Natural killer cell (primary cell): ENCODE measurements around the gene NDUFB11. TPM values are rescaled to one million over a fixed set of nuclear protein-coding genes. Genes with fewer than 3 reads are reported as not detected.

Experiments
- ATAC-seq, 3 donors: fragments of 150-1000 bp in 2 of 3; fragments of 200-7000 bp in 1 of 3; cut with Tn5 transposase; 1 replicate in 1 of 3; 2 replicates in 2 of 3; pipeline ENCODE4 v1.10.0; 2021; ENCODE audit warnings: mild to moderate bottlenecking in 2 of 3, moderate library complexity in 2 of 3
- DNase-seq, 2 donors: peaks; one replicate each; pipeline versions ENCODE4 v3.0.0 to v3.0.0-alpha.2; 2013 to 2021; ENCODE audit warnings: mixed read lengths in 1 of 2
- H3K27ac ChIP-seq: one replicate; pipeline ENCODE4 v1.5.1; 2013; ENCODE audit warnings: mild to moderate bottlenecking, low read length
- H3K27me3 ChIP-seq: one replicate; pipeline ENCODE4 v1.6.1; 2013; ENCODE audit warnings: low read length; ENCODE audit not compliant: control insufficient read depth, insufficient read depth
- H3K36me3 ChIP-seq: one replicate; pipeline ENCODE4 v1.6.1; 2013; ENCODE audit warnings: low read length; ENCODE audit not compliant: control insufficient read depth, insufficient read depth
- H3K4me1 ChIP-seq: one replicate; pipeline ENCODE4 v1.6.1; 2013; ENCODE audit warnings: low read length; ENCODE audit not compliant: control insufficient read depth, insufficient read depth
- H3K4me3 ChIP-seq: one replicate; pipeline ENCODE4 v1.5.1; 2013; ENCODE audit warnings: low read length
- H3K9me3 ChIP-seq: one replicate; pipeline ENCODE4 v1.6.1; 2013; ENCODE audit warnings: low read length; ENCODE audit not compliant: control insufficient read depth, insufficient read depth
- H3K27ac Mint-ChIP-seq, 2 donors: one replicate each; pipeline ENCODE4 v1.8.0; 2022; ENCODE audit warnings: mild to moderate bottlenecking in 2 of 2, mixed read lengths in 2 of 2, moderate library complexity in 1 of 2
- H3K27me3 Mint-ChIP-seq, 2 donors: one replicate each; pipeline ENCODE4 v1.8.0; 2022; ENCODE audit warnings: low read depth in 2 of 2, mixed read lengths in 2 of 2
- H3K36me3 Mint-ChIP-seq: one replicate; pipeline ENCODE4 v1.8.0; 2022; ENCODE audit warnings: mixed read lengths
- H3K4me1 Mint-ChIP-seq, 2 donors: one replicate each; pipeline ENCODE4 v1.8.0; 2022; ENCODE audit warnings: mixed read lengths in 2 of 2
- H3K4me3 Mint-ChIP-seq: one replicate; pipeline ENCODE4 v1.8.0; 2022; ENCODE audit warnings: mild to moderate bottlenecking, moderate library complexity, mixed read lengths
- H3K9me3 Mint-ChIP-seq, 2 donors: one replicate each; pipeline ENCODE4 v1.8.0; 2022; ENCODE audit warnings: mixed read lengths in 2 of 2
- WGBS: methylation state at CpG from one replicate; pipeline ENCODE4 v1.1.7; 2013; ENCODE audit warnings: missing lambda C conversion rate; ENCODE audit not compliant: insufficient coverage; 5-methylcytosine and 5-hydroxymethylcytosine counted together
- intact Hi-C: fragments of 100-400 bp; cut with micrococcal nuclease; formaldehyde crosslinking; loops from one replicate; pipeline ENCODE4 v1.14.2; 2022
- total RNA-seq, 4 donors: library from RNA; stranded (reverse); fragments of 120-200 nt in 1 of 4; gene quantifications; one replicate each; pipeline versions ENCODE4 v1.2.3 to v1.2.4, GENCODE V29; 2013 to 2022
- TF ChIP-seq, protein P1 (sequence below): fragments of 200-600 bp; IDR thresholded peaks from one replicate; pipeline ENCODE4 v1.8.0; 2022; ENCODE audit warnings: antibody characterized with exemption

The NDUFB11 gene
- total RNA-seq, 3 donors from 2014 or later (not counting 1 experiment from before 2014, with no cell fraction given), result 38.2 to 43.3 (median 42.3) TPM

DNA sequence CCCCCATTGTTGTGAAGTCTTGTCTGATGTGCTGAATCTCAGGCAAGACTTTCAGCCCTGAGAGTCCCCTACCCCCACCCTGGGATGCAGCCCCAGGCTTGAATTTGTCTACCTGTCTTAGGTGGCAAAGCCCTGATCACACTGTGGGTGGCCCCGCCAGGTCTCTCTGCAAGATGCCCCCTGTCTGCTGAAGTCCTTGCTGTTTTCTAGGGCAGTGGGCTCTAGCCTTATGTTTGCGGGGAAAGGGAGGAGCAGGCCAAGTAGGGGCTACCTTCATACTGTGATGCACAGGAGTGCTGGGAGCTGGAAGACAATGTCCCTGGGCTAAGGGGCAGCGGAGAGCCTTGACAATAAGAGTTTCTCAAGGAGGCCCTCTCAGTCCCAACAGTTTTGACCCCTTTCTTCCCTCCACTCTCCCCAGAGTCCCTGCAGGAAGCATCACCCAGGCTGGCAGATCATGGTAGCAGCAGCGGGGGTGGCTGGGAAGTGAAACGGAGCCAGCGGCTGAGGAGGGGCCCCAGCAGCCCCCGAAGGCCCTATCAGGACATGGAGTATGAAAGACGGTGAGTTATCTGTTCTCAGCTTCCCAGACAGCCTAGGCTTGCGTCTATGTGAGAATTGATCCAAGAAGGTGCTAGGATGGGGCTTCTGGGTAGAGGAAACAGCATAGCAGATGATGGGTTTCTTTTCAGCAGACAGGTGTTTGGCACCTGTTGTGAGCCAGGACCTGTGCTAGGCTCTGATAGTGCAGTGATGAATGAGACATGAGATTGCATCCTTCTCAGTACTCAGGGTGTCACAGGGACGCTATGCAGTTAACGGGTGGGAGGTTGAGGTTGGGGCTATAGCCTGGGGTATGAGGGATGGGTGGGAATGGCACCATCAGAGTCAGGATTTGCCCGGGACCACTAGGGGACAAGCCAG, 2.7 kb upstream of the NDUFB11 start:
- Histone ChIP-seq H3K4me3 (no peak overlapping the region), H3K4me1 (peaks cover 32% of the 10 kb centered on the region), H3K27me3 (no peaks in the 10 kb centered on the region), H3K27ac (no peak overlapping the region), H3K9me3 (no peaks in the 10 kb centered on the region), H3K36me3 (no peaks in the 10 kb centered on the region)
- Mint-ChIP-seq H3K27ac (peak overlapping the region; percentile 56 to 57), H3K36me3 (no peaks in the 10 kb centered on the region), H3K4me3 (no peak overlapping the region), H3K9me3 (no peaks in the 10 kb centered on the region), H3K27me3 (no peaks in the 10 kb centered on the region), H3K4me1 (peaks cover 14 to 38% of the 10 kb centered on the region in 2 donors)
- TF ChIP-seq, protein P1, sequence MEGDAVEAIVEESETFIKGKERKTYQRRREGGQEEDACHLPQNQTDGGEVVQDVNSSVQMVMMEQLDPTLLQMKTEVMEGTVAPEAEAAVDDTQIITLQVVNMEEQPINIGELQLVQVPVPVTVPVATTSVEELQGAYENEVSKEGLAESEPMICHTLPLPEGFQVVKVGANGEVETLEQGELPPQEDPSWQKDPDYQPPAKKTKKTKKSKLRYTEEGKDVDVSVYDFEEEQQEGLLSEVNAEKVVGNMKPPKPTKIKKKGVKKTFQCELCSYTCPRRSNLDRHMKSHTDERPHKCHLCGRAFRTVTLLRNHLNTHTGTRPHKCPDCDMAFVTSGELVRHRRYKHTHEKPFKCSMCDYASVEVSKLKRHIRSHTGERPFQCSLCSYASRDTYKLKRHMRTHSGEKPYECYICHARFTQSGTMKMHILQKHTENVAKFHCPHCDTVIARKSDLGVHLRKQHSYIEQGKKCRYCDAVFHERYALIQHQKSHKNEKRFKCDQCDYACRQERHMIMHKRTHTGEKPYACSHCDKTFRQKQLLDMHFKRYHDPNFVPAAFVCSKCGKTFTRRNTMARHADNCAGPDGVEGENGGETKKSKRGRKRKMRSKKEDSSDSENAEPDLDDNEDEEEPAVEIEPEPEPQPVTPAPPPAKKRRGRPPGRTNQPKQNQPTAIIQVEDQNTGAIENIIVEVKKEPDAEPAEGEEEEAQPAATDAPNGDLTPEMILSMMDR, result no peak
- DNase-seq, result no peak
- intact Hi-C loops, result no loop called here
- ATAC-seq, result no peak
- 84% methylated on average over 12 of the region's 12 CpGs for WGBS

DNA sequence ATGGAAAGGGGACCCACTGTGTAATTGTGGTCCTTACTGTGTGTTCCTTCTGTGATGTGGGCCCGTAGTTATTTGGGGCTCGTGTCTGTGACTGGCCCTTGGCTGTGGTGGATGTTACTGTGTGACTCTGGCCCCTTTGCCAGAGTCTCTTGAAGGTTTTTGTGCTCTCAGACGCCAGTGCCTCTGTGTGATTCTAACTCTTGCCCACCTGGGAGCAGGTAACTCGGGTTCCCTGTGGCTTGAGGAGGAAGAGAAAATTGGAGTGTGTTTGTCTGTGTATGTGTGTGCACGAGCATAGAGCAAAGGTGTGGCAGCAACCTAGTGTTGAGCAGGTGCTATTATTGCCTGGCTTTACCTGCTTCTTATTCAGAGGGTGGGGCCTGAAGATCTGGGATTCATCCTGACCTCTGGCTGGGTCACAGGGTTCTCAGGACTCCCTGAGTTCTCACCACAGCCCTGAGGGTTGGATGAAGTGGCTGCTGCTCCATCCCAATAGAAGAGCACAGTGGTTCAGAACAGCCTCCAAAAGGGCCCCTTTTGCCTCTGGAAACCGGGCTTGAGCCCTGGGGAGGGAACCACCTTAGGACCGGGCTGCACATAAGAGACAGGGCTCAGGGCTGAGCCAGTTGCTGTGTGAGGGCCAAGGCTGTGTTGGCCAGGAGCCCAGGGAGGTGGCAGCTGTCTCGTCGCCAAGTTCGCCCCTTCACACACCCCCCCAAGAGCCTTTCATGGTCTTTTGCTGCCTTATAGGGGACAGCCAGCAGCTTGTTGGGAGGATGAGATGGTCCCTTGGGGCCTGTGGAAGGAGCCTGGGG, 1.8 kb upstream of the NDUFB11 start:
- peak overlapping the region; percentile 93 to 100 for H3K27ac Mint-ChIP-seq
- no peak for ATAC-seq
- H3K9me3 Mint-ChIP-seq, result no peaks in the 10 kb centered on the region
- 9% methylated on average over 7 of the region's 10 CpGs for WGBS
- Histone ChIP-seq H3K4me3 (peak overlapping the region; percentile 94), H3K27me3 (no peaks in the 10 kb centered on the region), H3K4me1 (peaks cover 32% of the 10 kb centered on the region), H3K27ac (no peak overlapping the region), H3K9me3 (no peaks in the 10 kb centered on the region), H3K36me3 (no peaks in the 10 kb centered on the region)
- H3K36me3 Mint-ChIP-seq, result no peaks in the 10 kb centered on the region
- peaks cover 14 to 38% of the 10 kb centered on the region in 2 donors for H3K4me1 Mint-ChIP-seq
- no peaks in the 10 kb centered on the region for H3K27me3 Mint-ChIP-seq
- TF ChIP-seq, protein P1, result no peak
- intact Hi-C loops, result no loop called here
- H3K4me3 Mint-ChIP-seq, result peak overlapping the region; percentile 94
- DNase-seq, result no peak

DNA sequence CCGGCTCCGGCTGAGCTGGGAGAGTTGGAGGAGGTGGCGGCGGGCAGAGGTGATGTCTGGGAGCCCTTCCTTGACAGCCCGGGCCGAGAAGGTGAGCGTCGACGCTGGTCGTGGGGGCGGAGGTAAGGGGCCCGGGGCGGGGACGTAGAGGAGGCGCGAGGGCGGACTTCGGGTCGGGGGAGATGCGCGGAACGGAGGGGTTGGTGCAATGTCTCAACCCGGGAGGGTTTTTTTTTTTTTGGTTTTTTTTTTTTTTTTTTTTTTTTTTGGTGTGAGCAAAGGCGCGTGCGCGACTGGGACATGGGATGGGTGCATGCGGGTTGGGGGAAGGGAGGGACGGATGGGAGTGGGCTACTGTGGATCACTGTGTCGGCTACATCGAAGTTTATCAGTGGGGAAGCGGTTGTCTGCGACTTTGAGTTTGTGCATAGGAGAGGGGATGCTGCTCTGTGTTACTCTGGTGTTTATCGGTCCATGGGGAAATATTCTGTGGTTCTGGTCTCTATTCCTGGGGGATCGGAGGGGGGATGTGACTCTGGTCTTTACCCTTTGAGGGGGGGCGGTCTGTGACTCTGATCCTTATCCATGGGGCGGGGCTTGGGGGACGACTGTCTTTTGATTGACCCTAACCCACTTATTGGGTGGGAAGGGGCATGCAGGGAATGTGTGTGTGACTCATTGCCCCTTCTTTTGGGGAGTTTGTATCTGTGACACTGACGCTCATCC, 1.1 kb upstream of the NDUFB11 start:
- Histone ChIP-seq H3K27ac (peak overlapping the region; percentile 99), H3K9me3 (no peaks in the 10 kb centered on the region), H3K27me3 (no peaks in the 10 kb centered on the region), H3K4me1 (peaks cover 32% of the 10 kb centered on the region), H3K36me3 (peaks cover 4% of the 10 kb centered on the region), H3K4me3 (peak overlapping the region; percentile 94)
- peak overlapping the region; percentile 94 for H3K4me3 Mint-ChIP-seq
- H3K9me3 Mint-ChIP-seq, result no peaks in the 10 kb centered on the region
- ATAC-seq (peak; percentile 20 to 29 (median 20)), DNase-seq (peak in 1 of 2 donors; percentile 63)
- peak overlapping the region; percentile 93 to 100 for H3K27ac Mint-ChIP-seq
- WGBS, result 0% methylated on average over 35 of the region's 39 CpGs
- peaks cover 14 to 42% of the 10 kb centered on the region in 2 donors for H3K4me1 Mint-ChIP-seq
- intact Hi-C loops, result no loop called here
- H3K27me3 Mint-ChIP-seq, result no peaks in the 10 kb centered on the region
- TF ChIP-seq, protein P1, result no peak
- H3K36me3 Mint-ChIP-seq, result no peaks in the 10 kb centered on the region
